Neural progenitor cell (in vitro differentiated cells): ENCODE measurements around the gene CDK5R1.

Experiments
- EZH2 ChIP-seq: fragments of 200-600 bp; sonication (generic); IDR thresholded peaks from 2 replicates; pipeline ENCODE4 v1.6.1; 2017; ENCODE audit warnings: antibody characterized with exemption, mild to moderate bottlenecking, moderate library complexity
- TF ChIP-seq, protein P1 (sequence below): fragments of 200-600 bp; sonication (generic); IDR thresholded peaks from 2 replicates; pipeline ENCODE4 v1.5.1; 2017; ENCODE audit warnings: antibody characterized with exemption, mild to moderate bottlenecking

GRCh38 chr17:32508926-32509325 lies 22.1 kb downstream of the CDK5R1 start:
- TF ChIP-seq, protein P1, sequence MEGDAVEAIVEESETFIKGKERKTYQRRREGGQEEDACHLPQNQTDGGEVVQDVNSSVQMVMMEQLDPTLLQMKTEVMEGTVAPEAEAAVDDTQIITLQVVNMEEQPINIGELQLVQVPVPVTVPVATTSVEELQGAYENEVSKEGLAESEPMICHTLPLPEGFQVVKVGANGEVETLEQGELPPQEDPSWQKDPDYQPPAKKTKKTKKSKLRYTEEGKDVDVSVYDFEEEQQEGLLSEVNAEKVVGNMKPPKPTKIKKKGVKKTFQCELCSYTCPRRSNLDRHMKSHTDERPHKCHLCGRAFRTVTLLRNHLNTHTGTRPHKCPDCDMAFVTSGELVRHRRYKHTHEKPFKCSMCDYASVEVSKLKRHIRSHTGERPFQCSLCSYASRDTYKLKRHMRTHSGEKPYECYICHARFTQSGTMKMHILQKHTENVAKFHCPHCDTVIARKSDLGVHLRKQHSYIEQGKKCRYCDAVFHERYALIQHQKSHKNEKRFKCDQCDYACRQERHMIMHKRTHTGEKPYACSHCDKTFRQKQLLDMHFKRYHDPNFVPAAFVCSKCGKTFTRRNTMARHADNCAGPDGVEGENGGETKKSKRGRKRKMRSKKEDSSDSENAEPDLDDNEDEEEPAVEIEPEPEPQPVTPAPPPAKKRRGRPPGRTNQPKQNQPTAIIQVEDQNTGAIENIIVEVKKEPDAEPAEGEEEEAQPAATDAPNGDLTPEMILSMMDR: no peak
- TF ChIP-seq EZH2: no peak
